Measurements from ENCODE around the gene GSG1L2. TPM values are rescaled to one million over a fixed set of nuclear protein-coding genes. Genes with fewer than 3 reads are reported as not detected.

The GSG1L2 gene
- not detected for polyA plus RNA-seq (2012; ENCODE audit: missing spikeins)

DNA sequence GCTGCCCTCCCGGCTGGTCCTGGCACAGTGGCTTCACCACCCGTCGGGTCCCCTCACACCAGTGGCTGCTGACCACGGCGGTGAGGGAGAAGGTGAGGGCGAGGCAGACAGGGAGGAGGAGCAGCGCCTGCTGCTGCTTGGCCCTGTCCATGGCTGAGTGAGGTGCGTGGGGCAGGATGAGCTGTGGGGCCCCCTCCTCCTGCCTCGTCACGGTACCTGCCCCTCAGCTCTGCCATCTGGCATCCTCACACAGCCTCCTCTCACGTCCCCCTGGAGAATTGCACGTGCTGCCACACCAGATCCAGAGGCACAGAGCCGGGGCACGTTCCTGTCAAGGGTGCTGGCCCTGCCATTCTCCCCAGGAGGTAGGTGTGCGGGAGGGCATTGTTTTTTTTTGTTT is at the start of gene GSG1L2:
Gene GSG1L2 (minus strand): TSS at position 159 of the 400 bp plus-strand sequence. CDS start 8 bp downstream, at position 151.
- no peak for FAIRE-seq
- DNase-seq (ENCODE audit: insufficient read length): no peak
- TF ChIP-seq POLR2A (IDR thresholded peaks at IDR 0.05; ENCODE audit: low read depth, low read length) (no peak), TAF1 (IDR thresholded peaks at IDR 0.05; ENCODE audit: borderline replicate concordance, low read depth, low read length) (no peak), POLR2AphosphoS5 (IDR thresholded peaks at IDR 0.05; ENCODE audit: low read depth, low read length) (no peak)

DNA sequence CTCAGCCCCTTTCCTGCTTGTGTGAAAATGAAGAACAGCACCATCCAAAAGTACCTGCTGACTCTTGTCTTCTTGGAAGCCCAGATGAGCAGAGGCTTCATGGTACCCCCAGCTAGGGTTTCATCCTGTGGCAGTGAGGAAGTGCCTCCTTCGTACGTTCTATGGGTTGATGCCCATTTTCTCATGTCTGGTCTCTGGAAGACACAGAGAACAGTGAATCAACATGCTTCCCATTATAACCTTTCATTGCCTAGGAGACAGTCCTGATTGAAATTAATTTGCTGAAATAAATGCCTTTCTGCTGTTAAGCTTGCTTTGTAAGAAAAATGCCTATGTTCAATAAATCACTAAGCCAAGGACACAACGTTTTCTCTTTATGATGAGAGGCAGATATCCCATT is 46.7 kb upstream of the GSG1L2 start:
- no peak for DNase-seq (ENCODE audit: insufficient read length)
- TF ChIP-seq POLR2AphosphoS5 (IDR thresholded peaks at IDR 0.05; ENCODE audit: low read depth, low read length) (no peak), POLR2A (IDR thresholded peaks at IDR 0.05; ENCODE audit: low read depth, low read length) (no peak), TAF1 (IDR thresholded peaks at IDR 0.05; ENCODE audit: borderline replicate concordance, low read depth, low read length) (no peak)
- no peak for FAIRE-seq

- FAIRE-seq: no peak
- no peak for DNase-seq (ENCODE audit: insufficient read length)
- TF ChIP-seq POLR2AphosphoS5 (IDR thresholded peaks at IDR 0.05; ENCODE audit: low read depth, low read length): no peak
- no peak for TF ChIP-seq TAF1 (IDR thresholded peaks at IDR 0.05; ENCODE audit: borderline replicate concordance, low read depth, low read length)
- no peak for TF ChIP-seq POLR2A (IDR thresholded peaks at IDR 0.05; ENCODE audit: low read depth, low read length)
Measured at GRCh38 chr17:9865586-9865985, 43.7 kb upstream of the GSG1L2 start.

GRCh38 chr17:9862949-9863348 is 41.1 kb upstream of the GSG1L2 start:
- FAIRE-seq: no peak

DNA sequence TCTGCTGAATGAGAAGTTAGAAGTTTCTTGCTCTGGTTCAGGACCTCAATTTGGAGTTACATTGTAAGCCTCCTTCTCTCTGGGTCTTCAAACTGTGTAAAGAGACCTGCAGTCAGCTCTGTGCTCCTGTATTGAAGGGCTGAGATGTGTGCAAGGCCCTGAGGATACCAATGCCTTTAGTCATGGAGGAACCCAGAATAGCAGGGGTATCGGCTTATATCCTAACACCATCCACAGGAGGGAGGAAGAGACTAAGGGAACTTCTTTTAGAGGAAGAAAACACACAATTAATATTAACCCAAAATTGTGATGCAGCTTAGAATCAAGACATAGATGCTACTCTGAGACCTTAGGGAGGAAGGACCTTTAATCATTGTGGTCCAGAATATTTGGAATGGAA is 40.3 kb upstream of the GSG1L2 start:
- no peak for TF ChIP-seq TAF1 (IDR thresholded peaks at IDR 0.05; ENCODE audit: borderline replicate concordance, low read depth, low read length)
- no peak for TF ChIP-seq POLR2AphosphoS5 (IDR thresholded peaks at IDR 0.05; ENCODE audit: low read depth, low read length)
- no peak for TF ChIP-seq POLR2A (IDR thresholded peaks at IDR 0.05; ENCODE audit: low read depth, low read length)
- DNase-seq (ENCODE audit: insufficient read length): no peak

More at GRCh38 chr17:9862949-9863348, 41.1 kb upstream of the GSG1L2 start:
- TF ChIP-seq POLR2AphosphoS5 (IDR thresholded peaks at IDR 0.05; ENCODE audit: low read depth, low read length): no peak
- TF ChIP-seq POLR2A (IDR thresholded peaks at IDR 0.05; ENCODE audit: low read depth, low read length): no peak
- no peak for TF ChIP-seq TAF1 (IDR thresholded peaks at IDR 0.05; ENCODE audit: borderline replicate concordance, low read depth, low read length)
- DNase-seq (ENCODE audit: insufficient read length): no peak

DNA sequence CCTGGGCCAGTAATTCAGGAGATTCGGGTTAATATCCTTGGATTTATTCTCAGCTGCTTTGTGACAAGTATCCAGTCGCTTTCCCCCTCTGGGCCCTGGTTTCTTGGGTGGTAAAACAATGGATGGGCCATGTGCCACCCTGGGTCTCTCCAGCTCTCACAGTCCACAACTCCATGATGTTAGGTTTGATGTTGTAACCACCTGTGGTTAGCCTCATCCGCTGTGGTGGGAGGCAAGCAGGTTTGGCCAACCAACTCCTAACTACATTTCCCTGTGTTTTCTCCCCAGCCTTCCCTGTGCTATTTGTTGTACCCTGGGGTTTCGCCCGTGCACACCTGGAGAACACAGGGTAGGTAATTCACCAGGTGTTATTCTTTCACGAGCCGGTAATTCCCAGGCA is 39.0 kb upstream of the GSG1L2 start:
- FAIRE-seq: no peak
- no peak for DNase-seq (ENCODE audit: insufficient read length)
- TF ChIP-seq POLR2AphosphoS5 (IDR thresholded peaks at IDR 0.05; ENCODE audit: low read depth, low read length) (no peak), POLR2A (IDR thresholded peaks at IDR 0.05; ENCODE audit: low read depth, low read length) (no peak), TAF1 (IDR thresholded peaks at IDR 0.05; ENCODE audit: borderline replicate concordance, low read depth, low read length) (no peak)

More for the DNA sequence above, 40.3 kb upstream of the GSG1L2 start:
- FAIRE-seq: no peak

DNA sequence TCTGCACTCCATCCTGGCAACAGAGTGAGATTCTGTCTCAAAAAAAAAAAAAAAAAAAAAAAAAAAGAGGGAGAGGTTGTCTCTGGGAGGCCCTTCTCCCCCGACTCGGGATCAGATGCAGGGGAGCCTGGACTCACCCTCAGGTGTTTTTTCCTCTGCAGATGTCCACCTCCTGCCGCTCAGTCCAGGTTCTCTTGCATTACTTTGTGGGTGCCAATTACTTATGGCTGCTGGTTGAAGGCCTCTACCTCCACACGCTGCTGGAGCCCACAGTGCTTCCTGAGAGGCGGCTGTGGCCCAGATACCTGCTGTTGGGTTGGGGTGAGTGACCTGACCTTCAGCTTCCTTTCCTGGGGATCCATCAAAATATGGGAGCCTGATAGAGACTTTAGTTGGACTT is 37.9 kb upstream of the GSG1L2 start:
- FAIRE-seq: no peak
- no peak for TF ChIP-seq TAF1 (IDR thresholded peaks at IDR 0.05; ENCODE audit: borderline replicate concordance, low read depth, low read length)
- no peak for TF ChIP-seq POLR2A (IDR thresholded peaks at IDR 0.05; ENCODE audit: low read depth, low read length)
- TF ChIP-seq POLR2AphosphoS5 (IDR thresholded peaks at IDR 0.05; ENCODE audit: low read depth, low read length): no peak

GRCh38 chr17:9855036-9855435 is 33.2 kb upstream of the GSG1L2 start:
- no peak for TF ChIP-seq POLR2AphosphoS5 (IDR thresholded peaks at IDR 0.05; ENCODE audit: low read depth, low read length)
- TF ChIP-seq TAF1 (IDR thresholded peaks at IDR 0.05; ENCODE audit: borderline replicate concordance, low read depth, low read length): no peak
- TF ChIP-seq POLR2A (IDR thresholded peaks at IDR 0.05; ENCODE audit: low read depth, low read length): no peak
- no peak for FAIRE-seq
- no peak for DNase-seq (ENCODE audit: insufficient read length)

More for the DNA sequence above, 37.9 kb upstream of the GSG1L2 start:
- DNase-seq (ENCODE audit: insufficient read length): no peak

DNA sequence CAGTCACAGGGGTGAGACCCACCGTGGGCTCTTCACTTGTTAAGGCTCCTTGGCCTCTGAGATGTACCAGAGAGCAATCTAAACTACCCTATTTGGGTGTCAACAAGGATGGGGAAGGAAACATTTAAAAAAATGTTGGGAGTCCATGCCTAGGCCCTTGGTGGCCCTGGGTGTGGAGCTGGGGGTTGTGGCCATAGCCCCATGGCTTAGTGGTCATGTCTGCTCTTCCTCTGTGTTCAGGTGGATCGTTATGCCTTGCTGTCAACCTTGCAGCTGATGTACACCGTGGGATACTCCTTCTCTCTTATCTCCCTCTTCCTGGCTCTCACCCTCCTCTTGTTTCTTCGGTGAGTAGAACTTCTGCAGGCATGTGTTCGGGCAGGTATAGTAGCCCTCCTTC is 32.4 kb upstream of the GSG1L2 start:
- TF ChIP-seq TAF1 (IDR thresholded peaks at IDR 0.05; ENCODE audit: borderline replicate concordance, low read depth, low read length) (no peak), POLR2A (IDR thresholded peaks at IDR 0.05; ENCODE audit: low read depth, low read length) (no peak), POLR2AphosphoS5 (IDR thresholded peaks at IDR 0.05; ENCODE audit: low read depth, low read length) (no peak)
- no peak for FAIRE-seq
- DNase-seq (ENCODE audit: insufficient read length): no peak

DNA sequence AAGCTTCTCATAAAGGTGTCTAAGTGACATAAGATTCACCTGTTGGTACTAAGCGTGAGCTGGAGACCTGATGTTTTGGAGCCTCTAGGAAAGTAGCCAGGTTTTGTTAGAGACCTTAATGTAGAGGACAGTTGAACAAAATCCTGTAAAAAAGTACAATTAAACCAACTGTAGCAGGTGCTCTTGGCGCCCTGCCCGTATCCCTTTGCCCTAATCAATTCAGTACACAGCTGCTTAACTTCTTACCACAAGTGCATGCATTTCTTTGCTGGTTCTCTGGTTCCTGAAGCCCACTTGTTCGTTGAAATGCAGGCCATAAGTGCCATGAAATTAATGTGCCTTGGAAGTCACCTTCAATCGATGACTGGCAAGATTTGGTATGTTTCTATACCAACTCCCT is 28.3 kb upstream of the GSG1L2 start:
- no peak for DNase-seq (ENCODE audit: insufficient read length)
- no peak for TF ChIP-seq POLR2A (IDR thresholded peaks at IDR 0.05; ENCODE audit: low read depth, low read length)
- no peak for TF ChIP-seq POLR2AphosphoS5 (IDR thresholded peaks at IDR 0.05; ENCODE audit: low read depth, low read length)
- no peak for TF ChIP-seq TAF1 (IDR thresholded peaks at IDR 0.05; ENCODE audit: borderline replicate concordance, low read depth, low read length)
- FAIRE-seq: no peak

DNA sequence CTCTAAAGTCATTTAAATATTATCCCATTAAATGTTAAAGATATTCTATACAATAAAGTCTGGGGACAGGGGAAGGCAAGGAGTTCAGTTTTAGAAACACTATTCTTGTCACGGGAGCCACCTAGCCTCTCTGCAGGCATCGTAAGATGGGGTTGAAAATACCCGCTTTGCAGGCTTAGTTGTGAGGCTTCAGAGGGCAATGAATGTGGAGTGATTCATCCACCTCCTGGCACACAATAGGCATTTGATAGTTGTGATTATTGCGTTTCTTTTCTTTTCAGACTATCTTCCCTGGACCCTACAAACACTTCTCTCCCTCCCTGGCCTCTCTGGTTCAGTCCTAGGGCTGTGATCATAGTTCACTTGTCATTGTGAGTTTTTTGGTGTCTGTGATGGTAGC is 23.4 kb upstream of the GSG1L2 start:
- FAIRE-seq: no peak
- no peak for TF ChIP-seq POLR2AphosphoS5 (IDR thresholded peaks at IDR 0.05; ENCODE audit: low read depth, low read length)
- no peak for TF ChIP-seq POLR2A (IDR thresholded peaks at IDR 0.05; ENCODE audit: low read depth, low read length)
- TF ChIP-seq TAF1 (IDR thresholded peaks at IDR 0.05; ENCODE audit: borderline replicate concordance, low read depth, low read length): no peak
- no peak for DNase-seq (ENCODE audit: insufficient read length)

- FAIRE-seq (no peak), DNase-seq (ENCODE audit: insufficient read length) (no peak)
- TF ChIP-seq POLR2A (IDR thresholded peaks at IDR 0.05; ENCODE audit: low read depth, low read length) (no peak), TAF1 (IDR thresholded peaks at IDR 0.05; ENCODE audit: borderline replicate concordance, low read depth, low read length) (no peak), POLR2AphosphoS5 (IDR thresholded peaks at IDR 0.05; ENCODE audit: low read depth, low read length) (no peak)
Measured at GRCh38 chr17:9844153-9844552, 22.3 kb upstream of the GSG1L2 start.
